Mucosa of stomach (tissue), 1 donor: ENCODE results near the gene CFAP221.

Source experiments
- H3K27me3 ChIP-seq: one replicate; pipeline ENCODE4 v1.7.0; 2013; ENCODE audit warnings: mild to moderate bottlenecking, low read length; ENCODE audit not compliant: control insufficient read depth, insufficient read depth
- H3K36me3 ChIP-seq: one replicate; pipeline ENCODE4 v1.7.0; 2013; ENCODE audit warnings: low read length; ENCODE audit not compliant: control insufficient read depth, insufficient read depth
- H3K4me1 ChIP-seq: one replicate; pipeline ENCODE4 v1.7.0; 2013; ENCODE audit warnings: mild to moderate bottlenecking, low read length; ENCODE audit not compliant: control insufficient read depth, insufficient read depth
- H3K4me3 ChIP-seq: one replicate; pipeline ENCODE4 v1.7.0; 2013; ENCODE audit warnings: low read length
- H3K9ac ChIP-seq: one replicate; pipeline ENCODE4 v1.7.0; 2013; ENCODE audit warnings: mild to moderate bottlenecking, low read length, moderate library complexity
- H3K9me3 ChIP-seq: one replicate; pipeline ENCODE4 v1.7.0; 2013; ENCODE audit warnings: mild to moderate bottlenecking, low read length, moderate library complexity; ENCODE audit not compliant: control insufficient read depth
- donor health status: Pancreatic carcinoma.

The CFAP221 gene

GRCh38 chr2:119638246-119638645, 94.0 kb downstream of the CFAP221 start:
- Histone ChIP-seq H3K36me3 (no peaks in the 10 kb centered on the region), H3K27me3 (no peaks in the 10 kb centered on the region), H3K4me3 (no peak overlapping the region), H3K9me3 (no peaks in the 10 kb centered on the region), H3K4me1 (no peaks in the 10 kb centered on the region), H3K9ac (no peak overlapping the region)

GRCh38 chr2:119638685-119639554, 94.7 kb downstream of the CFAP221 start:
- H3K27me3 ChIP-seq: no peaks in the 10 kb centered on the region
- H3K4me3 ChIP-seq: no peak overlapping the region
- H3K4me1 ChIP-seq: no peaks in the 10 kb centered on the region
- H3K9ac ChIP-seq: no peak overlapping the region
- H3K36me3 ChIP-seq: no peaks in the 10 kb centered on the region
- no peaks in the 10 kb centered on the region for H3K9me3 ChIP-seq

- no peaks in the 10 kb centered on the region for H3K36me3 ChIP-seq
- no peaks in the 10 kb centered on the region for H3K4me1 ChIP-seq
- H3K9ac ChIP-seq: no peak overlapping the region
- H3K27me3 ChIP-seq: no peaks in the 10 kb centered on the region
- H3K4me3 ChIP-seq: no peak overlapping the region
- no peaks in the 10 kb centered on the region for H3K9me3 ChIP-seq
Observed at GRCh38 chr2:119641562-119642258, 97.5 kb downstream of the CFAP221 start.

GRCh38 chr2:119644186-119644585, 99.9 kb downstream of the CFAP221 start:
- H3K27me3 ChIP-seq: no peaks in the 10 kb centered on the region
- H3K36me3 ChIP-seq: no peaks in the 10 kb centered on the region
- no peaks in the 10 kb centered on the region for H3K9me3 ChIP-seq
- H3K4me1 ChIP-seq: no peaks in the 10 kb centered on the region
- no peak overlapping the region for H3K4me3 ChIP-seq
- H3K9ac ChIP-seq: no peak overlapping the region

GRCh38 chr2:119645173-119645855, 101.1 kb downstream of the CFAP221 start:
- H3K9me3 ChIP-seq: no peaks in the 10 kb centered on the region
- H3K4me3 ChIP-seq: no peak overlapping the region
- no peaks in the 10 kb centered on the region for H3K36me3 ChIP-seq
- H3K27me3 ChIP-seq: no peaks in the 10 kb centered on the region
- H3K9ac ChIP-seq: no peak overlapping the region
- H3K4me1 ChIP-seq: no peaks in the 10 kb centered on the region

- Histone ChIP-seq H3K27me3 (no peaks in the 10 kb centered on the region), H3K4me1 (no peaks in the 10 kb centered on the region), H3K9me3 (no peaks in the 10 kb centered on the region), H3K9ac (no peak overlapping the region), H3K36me3 (no peaks in the 10 kb centered on the region), H3K4me3 (no peak overlapping the region)
Observed at GRCh38 chr2:119646149-119646548, 101.9 kb downstream of the CFAP221 start.

GRCh38 chr2:119647440-119648169, 103.4 kb downstream of the CFAP221 start:
- Histone ChIP-seq H3K9me3 (no peaks in the 10 kb centered on the region), H3K27me3 (no peaks in the 10 kb centered on the region), H3K36me3 (no peaks in the 10 kb centered on the region), H3K4me1 (no peaks in the 10 kb centered on the region), H3K4me3 (no peak overlapping the region), H3K9ac (no peak overlapping the region)

GRCh38 chr2:119649364-119649917, 105.2 kb downstream of the CFAP221 start:
- Histone ChIP-seq H3K4me1 (no peaks in the 10 kb centered on the region), H3K4me3 (no peak overlapping the region), H3K27me3 (no peaks in the 10 kb centered on the region), H3K9ac (no peak overlapping the region), H3K9me3 (no peaks in the 10 kb centered on the region), H3K36me3 (no peaks in the 10 kb centered on the region)

GRCh38 chr2:119650206-119650605, 106.0 kb downstream of the CFAP221 start:
- H3K36me3 ChIP-seq: no peaks in the 10 kb centered on the region
- H3K4me3 ChIP-seq: no peak overlapping the region
- H3K9ac ChIP-seq: no peak overlapping the region
- H3K4me1 ChIP-seq: no peaks in the 10 kb centered on the region
- H3K27me3 ChIP-seq: no peaks in the 10 kb centered on the region
- H3K9me3 ChIP-seq: no peaks in the 10 kb centered on the region

- Histone ChIP-seq H3K4me3 (no peak overlapping the region), H3K27me3 (no peaks in the 10 kb centered on the region), H3K4me1 (no peaks in the 10 kb centered on the region), H3K9ac (no peak overlapping the region), H3K9me3 (no peaks in the 10 kb centered on the region), H3K36me3 (no peaks in the 10 kb centered on the region)
Observed at GRCh38 chr2:119650846-119651370, 106.7 kb downstream of the CFAP221 start.

- no peaks in the 10 kb centered on the region for H3K36me3 ChIP-seq
- no peaks in the 10 kb centered on the region for H3K4me1 ChIP-seq
- H3K4me3 ChIP-seq: no peak overlapping the region
- H3K9ac ChIP-seq: no peak overlapping the region
- H3K9me3 ChIP-seq: no peaks in the 10 kb centered on the region
- H3K27me3 ChIP-seq: no peaks in the 10 kb centered on the region
Observed at GRCh38 chr2:119657466-119658145, 113.4 kb downstream of the CFAP221 start.
